Measurements from ENCODE around the gene GIPR. TPM values are rescaled to one million over a fixed set of nuclear protein-coding genes. Genes with fewer than 3 reads are reported as not detected.
A peak's percentile ranks its signal among the peaks of the same experiment; 100 is the strongest.

Gene GIPR
- total and polyA plus RNA-seq, 2 experiments from 2014 or later = 12.8 to 23.6 TPM

DNA sequence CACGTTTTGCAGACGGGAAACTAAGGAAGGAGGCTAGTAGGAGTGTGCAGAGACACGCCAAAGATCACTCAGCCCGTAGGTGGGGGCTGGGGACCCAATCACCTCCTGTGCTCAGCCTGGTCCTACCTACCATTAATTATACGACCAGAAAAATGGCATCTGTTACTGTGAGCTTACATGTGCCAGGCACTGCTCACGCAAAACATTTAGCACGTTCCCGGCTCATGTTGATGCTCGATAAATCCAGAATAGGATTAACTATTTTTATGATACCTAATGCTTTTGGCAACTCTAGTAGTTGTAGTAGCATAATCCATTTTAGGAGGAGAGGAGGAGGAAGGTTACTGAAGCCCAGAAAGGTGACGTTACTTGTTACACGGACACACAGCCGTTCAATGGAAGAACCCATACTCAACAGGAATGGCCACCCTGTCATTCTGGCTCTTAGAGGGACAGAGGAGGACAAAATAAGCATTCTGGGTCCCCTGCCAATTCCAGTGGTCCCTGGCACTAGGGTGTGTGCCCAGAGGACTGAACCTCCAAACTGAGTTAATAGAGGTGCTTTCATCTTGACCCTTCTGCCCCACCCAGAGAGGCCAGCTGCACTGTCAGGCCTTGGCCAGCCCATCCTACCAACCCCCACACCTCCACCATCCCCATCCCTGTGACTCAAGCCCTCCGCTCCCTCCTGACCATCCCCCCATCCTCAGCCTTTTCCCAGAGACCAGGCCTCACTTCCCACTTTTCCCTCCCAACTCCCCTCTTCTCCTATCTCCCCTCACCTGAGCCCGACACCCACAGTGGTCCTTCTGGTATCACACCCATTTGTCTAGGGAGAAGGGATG lies 23.9 kb upstream of the GIPR start:
- no peaks in the 10 kb centered on the region for H3K36me3 ChIP-seq

DNA sequence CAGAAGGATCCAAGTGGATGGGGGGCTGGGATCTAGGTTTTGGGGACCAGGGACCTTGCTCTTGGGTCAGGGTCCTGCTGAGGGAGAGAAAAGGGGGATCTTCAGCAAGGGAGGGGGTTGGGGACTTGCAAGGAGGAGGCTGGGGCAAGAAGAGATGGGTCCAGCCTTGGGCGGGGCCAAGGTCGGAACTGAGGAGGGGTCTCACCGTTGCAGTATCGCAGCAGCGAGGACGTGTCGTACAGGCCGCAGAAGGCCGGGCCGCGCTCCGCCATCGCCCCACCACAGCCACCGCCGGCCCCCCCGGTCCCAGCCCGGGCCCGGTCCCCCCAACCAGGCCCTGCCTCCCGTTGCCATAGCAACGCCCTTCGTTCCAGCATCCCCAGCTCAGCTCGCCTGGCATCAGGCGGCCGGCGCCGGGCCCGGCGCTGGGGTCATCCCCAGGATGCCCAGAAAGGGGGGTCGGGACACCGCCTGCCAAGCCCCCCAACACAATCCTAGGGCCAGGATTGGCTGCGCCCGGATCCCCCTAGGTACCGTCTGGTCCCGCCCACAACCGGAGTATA lies 22.9 kb upstream of the GIPR start:
- H3K27ac ChIP-seq = no peak overlapping the region
- H3K4me3 ChIP-seq = peak overlapping the region; percentile 33
- no peaks in the 10 kb centered on the region for H3K27me3 ChIP-seq
- no peak for DNase-seq (ENCODE audit: low read depth in 1 of 2, low spot score in 1 of 2)
- no peaks in the 10 kb centered on the region for H3K4me1 ChIP-seq (ENCODE audit: low read depth)
- H3K36me3 ChIP-seq = no peaks in the 10 kb centered on the region
- H3K9me3 ChIP-seq (ENCODE audit: low read depth) = no peaks in the 10 kb centered on the region
- TF ChIP-seq, protein P1, sequence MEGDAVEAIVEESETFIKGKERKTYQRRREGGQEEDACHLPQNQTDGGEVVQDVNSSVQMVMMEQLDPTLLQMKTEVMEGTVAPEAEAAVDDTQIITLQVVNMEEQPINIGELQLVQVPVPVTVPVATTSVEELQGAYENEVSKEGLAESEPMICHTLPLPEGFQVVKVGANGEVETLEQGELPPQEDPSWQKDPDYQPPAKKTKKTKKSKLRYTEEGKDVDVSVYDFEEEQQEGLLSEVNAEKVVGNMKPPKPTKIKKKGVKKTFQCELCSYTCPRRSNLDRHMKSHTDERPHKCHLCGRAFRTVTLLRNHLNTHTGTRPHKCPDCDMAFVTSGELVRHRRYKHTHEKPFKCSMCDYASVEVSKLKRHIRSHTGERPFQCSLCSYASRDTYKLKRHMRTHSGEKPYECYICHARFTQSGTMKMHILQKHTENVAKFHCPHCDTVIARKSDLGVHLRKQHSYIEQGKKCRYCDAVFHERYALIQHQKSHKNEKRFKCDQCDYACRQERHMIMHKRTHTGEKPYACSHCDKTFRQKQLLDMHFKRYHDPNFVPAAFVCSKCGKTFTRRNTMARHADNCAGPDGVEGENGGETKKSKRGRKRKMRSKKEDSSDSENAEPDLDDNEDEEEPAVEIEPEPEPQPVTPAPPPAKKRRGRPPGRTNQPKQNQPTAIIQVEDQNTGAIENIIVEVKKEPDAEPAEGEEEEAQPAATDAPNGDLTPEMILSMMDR (IDR thresholded peaks at IDR 0.05; ENCODE audit: low read depth, low read length) = no peak

More for the DNA sequence above, 23.9 kb upstream of the GIPR start:
- H3K27ac ChIP-seq = no peak overlapping the region
- peak overlapping the region; percentile 40 for H3K4me3 ChIP-seq
- H3K9me3 ChIP-seq (ENCODE audit: low read depth) = no peaks in the 10 kb centered on the region
- no peaks in the 10 kb centered on the region for H3K27me3 ChIP-seq
- H3K4me1 ChIP-seq (ENCODE audit: low read depth) = no peaks in the 10 kb centered on the region
- no peak for DNase-seq (ENCODE audit: low read depth in 1 of 2, low spot score in 1 of 2)
- TF ChIP-seq, protein P1 (IDR thresholded peaks at IDR 0.05; ENCODE audit: low read depth, low read length) = no peak

DNA sequence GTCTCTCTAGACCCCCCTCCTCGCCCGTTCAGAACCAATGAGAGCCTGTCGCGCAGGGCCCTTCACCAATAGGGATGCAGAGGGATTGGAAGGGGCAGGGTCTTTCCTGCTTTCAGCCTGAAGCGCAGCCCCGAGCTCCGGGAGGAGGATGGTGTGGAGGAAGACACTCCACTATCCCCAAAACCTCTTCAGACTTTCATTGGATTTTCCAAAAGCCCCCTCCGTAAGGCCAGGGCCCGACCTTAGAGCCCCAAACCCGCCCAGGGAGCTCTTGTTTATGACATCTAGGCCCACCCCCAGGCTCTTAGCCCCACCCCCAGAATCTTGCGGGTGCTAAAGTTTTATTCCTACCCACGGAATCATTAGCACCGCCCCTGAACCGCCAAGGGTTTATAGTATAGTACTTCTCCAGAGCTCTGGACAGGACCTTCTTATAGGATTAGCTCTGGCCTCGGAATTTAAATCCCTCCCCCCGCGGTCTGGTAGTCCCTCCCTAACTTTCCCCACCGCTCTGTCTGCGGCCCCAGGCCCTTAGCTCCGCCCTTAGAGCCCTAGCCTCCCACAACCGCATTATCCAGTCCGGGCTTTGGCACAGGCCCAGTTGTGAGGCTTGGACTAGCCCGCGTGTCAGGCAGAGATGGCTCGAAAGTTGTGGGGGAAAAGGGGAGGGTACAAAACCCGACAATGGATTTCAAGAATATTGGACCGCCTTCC lies 22.2 kb upstream of the GIPR start:
- peak; percentile 93 to 98 for DNase-seq (ENCODE audit: low read depth in 1 of 2, low spot score in 1 of 2)
- Histone ChIP-seq H3K27me3 (no peaks in the 10 kb centered on the region), H3K4me1 (ENCODE audit: low read depth) (no peaks in the 10 kb centered on the region), H3K36me3 (no peaks in the 10 kb centered on the region), H3K27ac (no peak overlapping the region), H3K9me3 (ENCODE audit: low read depth) (no peaks in the 10 kb centered on the region), H3K4me3 (peak overlapping the region; percentile 33)
- TF ChIP-seq, protein P1 (IDR thresholded peaks at IDR 0.05; ENCODE audit: low read depth, low read length) = no peak

DNA sequence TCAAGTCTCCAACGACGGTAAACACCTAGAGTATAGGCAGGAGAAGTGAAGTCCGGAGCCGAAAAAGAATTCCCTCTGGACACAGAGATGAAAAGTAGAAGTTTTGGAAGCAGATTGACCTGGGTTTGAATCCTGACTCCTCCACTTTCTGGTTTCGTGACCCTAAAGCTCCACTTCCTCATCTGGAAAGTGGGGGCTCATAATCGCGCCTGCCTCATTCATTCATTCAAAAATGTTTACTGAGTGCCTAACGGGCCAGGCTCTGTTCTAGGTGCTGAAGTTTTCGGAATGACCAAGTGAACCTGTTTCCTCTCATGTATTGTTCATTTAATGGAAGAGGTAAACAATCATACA lies 21.7 kb upstream of the GIPR start:
- H3K27ac ChIP-seq = no peak overlapping the region
- H3K4me3 ChIP-seq = no peak overlapping the region
- H3K36me3 ChIP-seq = no peaks in the 10 kb centered on the region
- no peak for DNase-seq (ENCODE audit: low read depth in 1 of 2, low spot score in 1 of 2)
- no peaks in the 10 kb centered on the region for H3K4me1 ChIP-seq (ENCODE audit: low read depth)
- TF ChIP-seq, protein P1 (IDR thresholded peaks at IDR 0.05; ENCODE audit: low read depth, low read length) = no peak
- H3K9me3 ChIP-seq (ENCODE audit: low read depth) = no peaks in the 10 kb centered on the region
- H3K27me3 ChIP-seq = no peaks in the 10 kb centered on the region

DNA sequence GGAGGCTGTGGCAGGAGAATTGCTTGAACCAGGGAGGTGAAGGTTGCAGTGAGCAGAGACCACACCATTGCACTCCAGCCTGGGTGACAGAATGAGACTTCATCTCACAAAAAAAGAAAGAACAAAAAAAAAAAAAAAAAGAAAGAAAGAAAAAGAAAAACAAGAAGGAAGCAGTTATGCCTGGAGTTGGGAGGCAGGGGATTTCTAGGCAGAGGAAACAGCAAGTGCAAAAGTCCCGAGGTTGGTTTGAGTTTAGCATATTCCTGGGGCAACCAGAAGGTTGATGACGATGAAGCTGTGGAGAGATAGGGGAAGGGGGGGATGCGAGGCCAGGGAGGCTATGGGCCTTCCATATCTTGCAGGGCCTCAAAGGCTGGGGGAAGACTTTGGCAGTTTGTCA lies 17.3 kb upstream of the GIPR start:
- no peak for DNase-seq (ENCODE audit: low read depth in 1 of 2, low spot score in 1 of 2)
- Histone ChIP-seq H3K4me3 (no peak overlapping the region), H3K9me3 (ENCODE audit: low read depth) (no peaks in the 10 kb centered on the region)

More for the DNA sequence above, 17.3 kb upstream of the GIPR start:
- no peaks in the 10 kb centered on the region for H3K27me3 ChIP-seq
- H3K27ac ChIP-seq = no peak overlapping the region
- TF ChIP-seq, protein P1 (IDR thresholded peaks at IDR 0.05; ENCODE audit: low read depth, low read length) = no peak
- no peaks in the 10 kb centered on the region for H3K36me3 ChIP-seq
- no peaks in the 10 kb centered on the region for H3K4me1 ChIP-seq (ENCODE audit: low read depth)
